ENCODE results near the gene KIAA0930. TPM values are rescaled to one million over a fixed set of nuclear protein-coding genes. Genes with fewer than 3 reads are reported as not detected.

Gene KIAA0930
- total and polyA plus RNA-seq, 5 donors, result 14.8 to 34.1 (median 23.6) TPM

DNA sequence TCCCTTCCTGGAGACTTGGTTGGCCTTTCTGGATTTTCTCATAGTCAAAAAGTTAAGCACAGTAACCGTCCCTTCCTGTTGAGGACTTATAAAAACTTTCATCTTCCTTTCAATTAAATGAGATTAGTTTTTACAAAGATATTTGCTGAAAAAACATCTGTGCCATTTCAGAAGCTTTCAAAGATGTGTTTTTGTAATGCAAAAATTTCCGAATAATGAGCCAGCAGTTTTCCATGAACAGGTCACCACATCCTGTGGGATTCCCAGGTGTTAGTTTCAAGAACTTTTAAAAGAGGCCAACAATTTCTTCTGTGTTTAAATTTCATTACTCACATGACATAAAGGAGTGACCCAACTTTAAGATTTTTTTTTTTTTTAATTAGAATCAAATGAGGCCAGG lies 58.9 kb downstream of the KIAA0930 start:
- intact Hi-C loops (cut with DNase I), result no loop called here
- 90% methylated on average over 2 of the region's 2 CpGs for WGBS

DNA sequence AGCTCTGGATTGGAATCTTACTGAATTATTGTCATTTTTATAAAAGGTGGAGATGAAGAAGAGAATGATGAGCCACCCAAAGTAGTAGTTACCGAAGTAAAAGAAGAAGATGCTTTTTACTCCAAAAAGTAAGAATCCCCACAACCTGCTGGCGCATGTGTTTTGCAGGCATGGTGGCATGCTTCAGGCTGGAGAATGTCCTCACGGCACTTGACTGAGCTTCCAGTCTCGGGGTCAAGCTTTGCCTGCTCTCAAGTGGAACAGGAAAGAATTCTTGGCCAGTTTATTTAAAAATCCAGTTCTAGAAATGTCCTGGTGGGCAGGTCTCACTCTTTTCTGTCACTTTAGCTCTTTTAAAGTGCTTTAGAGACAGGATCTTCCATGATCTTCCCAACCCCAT lies 59.5 kb downstream of the KIAA0930 start:
- 95% methylated on average over 4 of the region's 4 CpGs for WGBS
- no peak for DNase-seq
- H3K9me3 ChIP-seq (ENCODE audit: control insufficient read depth, low read length), result no peaks in the 10 kb centered on the region
- no peaks in the 10 kb centered on the region for H3K4me1 ChIP-seq (ENCODE audit: control insufficient read depth, insufficient read depth, low read length)
- no peak overlapping the region for H3K4me3 ChIP-seq (ENCODE audit: low read length)
- no peak overlapping the region for H3K27ac ChIP-seq (ENCODE audit: low read length)
- H3K27me3 ChIP-seq (ENCODE audit: control insufficient read depth, insufficient read depth), result no peaks in the 10 kb centered on the region
- intact Hi-C loops (cut with DNase I), result no loop called here
- no peak for ATAC-seq

More for the DNA sequence above, 58.9 kb downstream of the KIAA0930 start:
- Histone ChIP-seq H3K4me1 (ENCODE audit: control insufficient read depth, insufficient read depth, low read length) (no peaks in the 10 kb centered on the region), H3K9me3 (ENCODE audit: control insufficient read depth, low read length) (no peaks in the 10 kb centered on the region), H3K27ac (ENCODE audit: low read length) (no peak overlapping the region), H3K27me3 (ENCODE audit: control insufficient read depth, insufficient read depth) (no peaks in the 10 kb centered on the region), H3K4me3 (ENCODE audit: low read length) (no peak overlapping the region)
- ATAC-seq (no peak), DNase-seq (no peak)

GRCh38 chr22:45180146-45180679 lies 60.5 kb downstream of the KIAA0930 start:
- ATAC-seq, result no peak
- no peak for DNase-seq
- Histone ChIP-seq H3K4me1 (ENCODE audit: control insufficient read depth, insufficient read depth, low read length) (no peaks in the 10 kb centered on the region), H3K27me3 (ENCODE audit: control insufficient read depth, insufficient read depth) (no peaks in the 10 kb centered on the region), H3K27ac (ENCODE audit: low read length) (no peak overlapping the region), H3K4me3 (ENCODE audit: low read length) (no peak overlapping the region), H3K9me3 (ENCODE audit: control insufficient read depth, low read length) (no peaks in the 10 kb centered on the region)
- WGBS, result 90% methylated on average over 14 of the region's 14 CpGs
- intact Hi-C loops (cut with DNase I), result no loop called here

DNA sequence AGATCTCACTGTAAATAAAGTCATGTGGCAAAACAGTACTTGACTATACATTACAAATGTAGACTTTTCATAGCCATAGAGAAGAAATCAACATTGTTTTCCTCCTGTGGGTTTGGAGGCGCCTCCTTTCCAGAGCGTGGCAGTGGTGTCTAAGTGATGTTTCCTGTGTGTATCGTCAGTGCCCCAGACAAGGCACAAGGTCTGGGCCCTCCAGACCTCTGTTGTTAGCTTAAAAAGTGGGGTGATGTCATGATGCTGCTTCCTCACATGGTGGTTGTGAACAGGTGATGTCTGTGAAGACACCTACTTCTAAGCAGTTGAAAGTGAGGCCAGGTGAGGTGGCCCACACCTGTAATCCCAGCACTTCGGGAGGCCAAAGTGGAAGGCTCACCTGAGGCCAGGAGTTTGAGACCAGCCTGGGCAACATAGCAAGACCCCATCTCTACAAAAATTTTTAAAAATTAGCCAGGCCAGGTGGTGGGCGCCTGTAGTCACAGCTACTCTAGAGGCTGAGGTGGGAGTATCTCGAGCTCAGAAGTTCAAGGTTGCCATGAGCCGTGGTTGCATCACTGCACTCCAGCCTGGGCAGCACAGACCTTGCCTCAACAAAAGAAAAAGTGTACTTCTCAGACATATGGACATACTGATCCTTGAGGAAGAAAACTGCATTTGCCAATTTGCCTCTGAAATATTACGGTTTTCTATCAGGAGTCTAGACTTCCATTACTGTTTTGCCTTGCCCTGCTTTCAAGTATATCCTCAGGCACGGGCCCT lies 61.2 kb downstream of the KIAA0930 start:
- no peak for DNase-seq
- Histone ChIP-seq H3K9me3 (ENCODE audit: control insufficient read depth, low read length) (no peaks in the 10 kb centered on the region), H3K27me3 (ENCODE audit: control insufficient read depth, insufficient read depth) (no peaks in the 10 kb centered on the region), H3K27ac (ENCODE audit: low read length) (no peak overlapping the region), H3K4me1 (ENCODE audit: control insufficient read depth, insufficient read depth, low read length) (no peaks in the 10 kb centered on the region), H3K4me3 (ENCODE audit: low read length) (no peak overlapping the region)
- intact Hi-C loops (cut with DNase I), result no loop called here
- 88% methylated on average over 9 of the region's 9 CpGs for WGBS
- no peak for ATAC-seq

DNA sequence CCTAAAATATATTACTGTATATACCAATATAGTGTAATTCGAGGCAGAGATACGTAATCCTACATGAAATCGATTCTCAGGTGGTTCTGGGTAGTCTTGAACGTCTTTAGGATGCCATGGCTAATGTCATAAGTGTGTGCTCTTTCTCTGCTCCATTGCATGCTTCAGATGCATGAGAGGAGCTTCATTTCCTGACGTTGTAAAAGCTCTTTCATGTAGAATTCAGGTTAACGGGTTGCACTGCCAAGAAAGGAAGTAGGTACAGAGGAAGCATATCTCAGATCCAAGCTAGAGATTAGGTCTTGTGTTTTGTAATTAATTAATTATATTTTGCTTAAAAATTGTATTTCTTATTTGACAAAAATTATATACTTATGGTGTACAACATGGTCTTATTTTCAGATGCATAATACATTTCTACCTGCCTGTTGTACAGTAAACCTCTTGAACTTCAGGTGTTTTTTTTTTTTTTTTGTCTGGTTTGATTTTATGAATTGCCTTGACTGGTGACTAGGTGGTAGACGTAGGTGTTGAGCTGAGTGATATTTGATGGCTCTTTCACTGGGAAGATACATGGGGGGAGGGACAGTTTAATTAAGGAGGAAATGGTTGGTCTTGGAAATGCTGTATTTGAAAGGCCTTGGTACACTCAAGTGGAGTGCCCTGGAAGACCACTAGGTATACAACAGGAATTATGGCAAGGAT lies 67.7 kb downstream of the KIAA0930 start:
- 74% methylated on average over 7 of the region's 7 CpGs for WGBS
- Histone ChIP-seq H3K9me3 (ENCODE audit: control insufficient read depth, low read length) (no peaks in the 10 kb centered on the region), H3K27ac (ENCODE audit: low read length) (no peak overlapping the region), H3K27me3 (ENCODE audit: control insufficient read depth, insufficient read depth) (no peaks in the 10 kb centered on the region), H3K4me3 (ENCODE audit: low read length) (no peak overlapping the region), H3K4me1 (ENCODE audit: control insufficient read depth, insufficient read depth, low read length) (no peaks in the 10 kb centered on the region)
- intact Hi-C loops (cut with DNase I), result no loop called here
- no peak for DNase-seq
- ATAC-seq, result no peak

GRCh38 chr22:45171830-45172229 lies 68.9 kb downstream of the KIAA0930 start:
- DNase-seq (no peak), ATAC-seq (no peak)
- Histone ChIP-seq H3K27me3 (ENCODE audit: control insufficient read depth, insufficient read depth) (no peaks in the 10 kb centered on the region), H3K9me3 (ENCODE audit: control insufficient read depth, low read length) (no peaks in the 10 kb centered on the region), H3K4me1 (ENCODE audit: control insufficient read depth, insufficient read depth, low read length) (no peaks in the 10 kb centered on the region), H3K27ac (ENCODE audit: low read length) (no peak overlapping the region), H3K4me3 (ENCODE audit: low read length) (no peak overlapping the region)
- intact Hi-C loops (cut with DNase I), result no loop called here
- 82% methylated on average over 6 of the region's 6 CpGs for WGBS

- intact Hi-C loops (cut with DNase I), result no loop called here
- H3K4me3 ChIP-seq (ENCODE audit: low read length), result no peak overlapping the region
- ATAC-seq, result no peak
- 77% methylated on average over 19 of the region's 19 CpGs for WGBS
- no peaks in the 10 kb centered on the region for H3K27me3 ChIP-seq (ENCODE audit: control insufficient read depth, insufficient read depth)
- H3K4me1 ChIP-seq (ENCODE audit: control insufficient read depth, insufficient read depth, low read length), result peaks cover 2% of the 10 kb centered on the region
- DNase-seq, result no peak
- no peaks in the 10 kb centered on the region for H3K9me3 ChIP-seq (ENCODE audit: control insufficient read depth, low read length)
- no peak overlapping the region for H3K27ac ChIP-seq (ENCODE audit: low read length)
These were observed 70.9 kb downstream of the KIAA0930 start for GRCh38 chr22:45169591-45170466.

GRCh38 chr22:45166932-45167331 lies 73.8 kb downstream of the KIAA0930 start:
- Histone ChIP-seq H3K27ac (ENCODE audit: low read length) (no peak overlapping the region), H3K4me3 (ENCODE audit: low read length) (no peak overlapping the region), H3K9me3 (ENCODE audit: control insufficient read depth, low read length) (no peaks in the 10 kb centered on the region), H3K4me1 (ENCODE audit: control insufficient read depth, insufficient read depth, low read length) (peaks cover 2% of the 10 kb centered on the region), H3K27me3 (ENCODE audit: control insufficient read depth, insufficient read depth) (no peaks in the 10 kb centered on the region)
- 70% methylated on average over 5 of the region's 5 CpGs for WGBS
- ATAC-seq, result no peak
- intact Hi-C loops (cut with DNase I), result no loop called here
- DNase-seq, result no peak

DNA sequence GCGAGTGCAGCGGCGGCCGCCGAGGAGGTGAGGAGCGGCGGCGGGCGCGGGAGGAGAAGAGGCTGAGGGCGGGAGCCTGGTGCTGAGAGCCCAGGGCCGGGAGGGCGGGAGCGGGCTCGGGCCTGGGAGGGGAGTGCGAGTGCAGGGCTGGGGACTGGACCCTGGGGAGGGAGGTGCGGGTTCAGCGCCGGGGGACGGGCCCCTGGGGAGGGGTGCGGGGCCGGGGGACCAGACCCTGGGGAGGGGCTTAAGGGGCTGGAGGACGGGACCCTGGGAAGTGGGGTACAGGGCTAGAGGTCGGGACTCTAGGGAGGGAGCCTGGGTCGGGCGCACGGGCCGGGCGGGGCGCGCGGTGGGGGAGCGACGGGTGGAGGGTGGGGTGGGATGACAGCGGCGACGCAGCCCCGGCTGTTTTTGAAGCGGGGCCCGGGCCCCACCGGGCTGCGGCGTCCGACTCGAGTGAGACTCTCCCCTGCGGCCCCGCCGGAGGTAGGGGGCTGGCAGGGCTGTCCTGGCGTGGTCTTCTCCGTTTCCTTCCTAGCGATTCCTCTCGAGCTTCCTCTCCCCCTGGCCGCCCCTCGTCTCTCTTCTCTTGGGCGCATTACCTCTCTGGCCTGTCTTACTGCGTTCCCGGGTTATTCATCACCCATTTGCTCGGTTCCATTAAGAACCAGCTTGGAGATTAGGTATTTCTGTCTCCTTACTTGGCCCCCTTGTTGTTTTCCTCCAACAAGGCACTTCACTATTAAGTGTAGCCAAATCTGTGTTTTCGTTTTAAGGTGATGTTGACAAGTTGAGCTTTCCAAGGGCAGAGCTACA lies 76.2 kb downstream of the KIAA0930 start:
- peak overlapping the region; percentile 68 for H3K27ac ChIP-seq (ENCODE audit: low read length)
- H3K4me1 ChIP-seq (ENCODE audit: control insufficient read depth, insufficient read depth, low read length), result peaks cover 7% of the 10 kb centered on the region
- no peaks in the 10 kb centered on the region for H3K9me3 ChIP-seq (ENCODE audit: control insufficient read depth, low read length)
- under 1% methylated on average over 59 of the region's 59 CpGs for WGBS
- peak overlapping the region; percentile 98 for H3K4me3 ChIP-seq (ENCODE audit: low read length)
- ATAC-seq, result peak; percentile 50 to 66
- intact Hi-C loops (cut with DNase I), result no loop called here
- H3K27me3 ChIP-seq (ENCODE audit: control insufficient read depth, insufficient read depth), result no peaks in the 10 kb centered on the region
- peak; percentile 35 to 79 (median 73) for DNase-seq
